Brain pericyte (primary cell): ENCODE data around the gene NCKIPSD.
"Not testable (repeated sequence)": the region's sequence is repeated elsewhere in the genome, so short reads cannot be mapped to it uniquely, and the experiment has no call there.

Experiments used
- DNase-seq: peaks from one replicate; pipeline ENCODE4 v3.0.0-alpha.2; 2012; ENCODE audit warnings: low read depth, low spot score

Gene NCKIPSD

GRCh38 chr3:48685603-48686511 is at the start of gene NCKIPSD:
NCKIPSD (minus strand) TSS chr3:48685915; CDS start chr3:48685807, 108 bp downstream.
- no peak for DNase-seq

GRCh38 chr3:48735075-48735767 is 49.5 kb upstream of the NCKIPSD start:
- not testable (repeated sequence) for DNase-seq

DNA sequence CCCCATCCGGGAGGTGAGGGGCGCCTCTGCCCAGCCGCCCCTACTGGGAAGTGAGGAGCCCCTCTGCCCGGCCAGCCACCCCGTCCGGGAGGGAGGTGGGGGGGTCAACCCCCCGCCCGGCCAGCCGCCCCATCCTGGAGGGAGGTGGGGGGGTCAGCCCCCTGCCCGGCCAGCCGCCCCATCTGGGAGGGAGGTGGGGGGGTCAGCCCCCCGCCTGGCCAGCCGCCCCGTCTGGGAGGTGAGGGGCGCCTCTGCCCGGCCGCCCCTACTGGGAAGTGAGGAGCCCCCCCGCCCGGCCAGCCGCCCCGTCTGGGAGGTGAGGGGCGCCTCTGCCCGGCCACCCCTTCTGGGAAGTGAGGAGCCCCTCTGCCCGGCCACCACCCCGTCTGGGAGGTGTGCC is 48.8 kb upstream of the NCKIPSD start:
- not testable (repeated sequence) for DNase-seq

DNA sequence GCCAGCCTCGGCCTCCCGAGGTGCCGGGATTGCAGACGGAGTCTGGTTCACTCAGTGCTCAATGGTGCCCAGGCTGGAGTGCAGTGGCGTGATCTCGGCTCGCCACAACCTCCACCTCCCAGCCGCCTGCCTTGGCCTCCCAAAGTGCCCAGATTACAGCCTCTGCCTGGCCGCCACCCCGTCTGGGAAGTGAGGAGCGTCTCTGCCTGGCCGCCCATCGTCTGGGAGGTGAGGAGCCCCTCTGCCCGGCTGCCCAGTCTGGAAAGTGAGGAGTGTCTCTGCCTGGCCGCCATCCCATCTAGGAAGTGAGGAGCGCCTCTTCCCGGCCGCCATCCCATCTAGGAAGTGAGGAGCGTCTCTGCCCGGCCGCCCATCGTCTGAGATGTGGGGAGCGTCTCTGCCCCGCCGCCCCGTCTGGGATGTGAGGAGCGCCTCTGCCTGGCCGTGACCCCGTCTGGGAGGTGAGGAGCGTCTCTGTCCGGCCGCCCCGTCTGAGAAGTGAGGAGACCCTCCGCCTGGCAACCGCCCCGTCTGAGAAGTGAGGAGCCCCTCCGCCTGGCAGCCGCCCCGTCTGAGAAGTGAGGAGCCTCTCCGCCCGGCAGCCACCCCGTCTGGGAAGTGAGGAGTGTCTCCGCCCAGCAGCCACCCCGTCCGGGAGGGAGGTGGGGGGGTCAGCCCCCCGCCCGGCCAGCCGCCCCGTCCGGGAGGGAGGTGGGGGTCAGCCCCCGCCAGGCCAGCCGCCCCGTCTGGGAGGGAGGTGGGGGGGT is 48.2 kb upstream of the NCKIPSD start:
- not testable (repeated sequence) for DNase-seq

- no peak for DNase-seq
Observed at GRCh38 chr3:48727511-48727910, 41.8 kb upstream of the NCKIPSD start.

GRCh38 chr3:48725185-48725855 is 39.6 kb upstream of the NCKIPSD start:
- DNase-seq, result not testable (repeated sequence)

- no peak for DNase-seq
Observed at GRCh38 chr3:48723725-48724124, 38.0 kb upstream of the NCKIPSD start.

DNA sequence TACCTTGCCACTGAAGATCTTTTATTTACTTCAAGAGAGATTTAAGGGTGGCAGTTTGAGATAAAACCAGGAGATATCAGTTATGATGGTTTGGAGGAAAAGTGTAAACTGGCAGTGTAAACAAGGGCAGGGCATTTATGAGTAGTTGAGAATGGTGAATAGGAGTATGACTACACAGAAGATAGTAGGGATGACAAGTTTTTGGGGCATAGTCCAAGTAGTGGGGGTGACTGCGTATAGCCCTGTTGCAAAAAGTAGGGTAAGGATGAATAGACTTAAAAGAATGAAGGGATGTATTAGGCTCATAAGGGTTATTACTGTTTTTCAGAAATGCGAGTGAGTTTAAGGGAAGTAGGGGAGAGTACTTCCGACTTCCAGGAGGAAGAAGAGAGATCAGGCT is 37.6 kb upstream of the NCKIPSD start:
- DNase-seq, result not testable (repeated sequence)

DNA sequence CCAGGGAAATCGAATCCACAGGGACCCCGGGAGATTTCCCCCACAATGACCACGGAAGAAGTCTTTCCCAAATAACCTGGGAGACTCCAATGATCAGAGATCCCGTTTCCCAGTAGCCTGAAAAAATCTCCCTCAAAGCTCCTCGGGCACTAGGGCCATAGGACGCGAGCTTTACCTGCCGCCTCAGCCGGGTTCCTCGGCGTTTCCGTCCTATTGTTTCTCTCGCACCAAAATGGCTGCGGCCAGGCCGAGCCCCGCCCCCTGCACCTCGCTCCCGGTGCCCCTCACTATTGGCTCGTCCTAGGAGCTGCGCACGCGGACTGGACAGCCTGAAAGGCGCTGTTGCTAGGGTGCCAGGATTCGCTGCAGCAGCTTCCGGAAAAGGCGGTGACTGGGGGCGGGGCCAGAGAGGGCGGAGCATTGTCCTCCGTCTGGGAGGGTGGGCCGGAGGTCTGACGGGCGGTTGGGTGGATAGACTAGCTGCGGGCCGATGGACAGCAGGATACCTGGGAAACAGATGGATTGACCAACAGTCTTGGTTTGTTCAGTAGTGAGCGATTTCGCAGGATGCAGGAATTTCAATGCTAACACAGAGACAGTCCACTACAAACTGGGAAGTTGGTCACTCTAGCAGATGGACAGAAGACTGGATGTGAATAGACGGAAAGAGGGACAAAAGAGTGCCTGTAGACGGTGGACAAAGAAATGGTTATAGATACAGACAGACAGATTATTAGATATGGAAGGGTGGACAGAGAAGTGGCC is 31.4 kb upstream of the NCKIPSD start, which contains the start of gene IP6K2:
IP6K2 (minus strand) TSS at position 240 of the 765 bp plus-strand sequence. CDS start 21,930 bp downstream, outside the sequence.
- peak; percentile 91 for DNase-seq

DNA sequence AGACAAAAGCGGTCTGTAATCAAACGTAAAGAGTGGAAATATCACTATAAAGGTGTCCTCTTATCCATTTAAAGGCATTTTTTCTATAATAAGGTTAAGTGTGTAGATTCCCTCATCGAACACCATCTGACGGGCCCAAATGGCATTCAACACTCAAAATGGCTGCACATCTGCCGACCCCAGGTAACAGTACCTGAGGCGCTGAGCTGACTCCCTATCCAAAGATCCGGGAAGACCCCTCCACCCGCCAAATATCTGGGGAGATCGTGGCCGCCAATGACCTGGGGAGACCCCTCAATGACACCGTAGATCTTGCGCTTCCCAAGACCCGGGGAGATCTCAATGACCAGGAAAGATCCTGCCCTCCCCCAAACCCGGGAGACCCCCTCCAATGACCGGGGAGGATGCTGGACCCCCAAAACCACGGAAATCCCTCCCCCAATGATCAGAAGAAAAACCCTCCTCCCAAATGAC is 30.8 kb upstream of the NCKIPSD start:
- DNase-seq, result no peak

DNA sequence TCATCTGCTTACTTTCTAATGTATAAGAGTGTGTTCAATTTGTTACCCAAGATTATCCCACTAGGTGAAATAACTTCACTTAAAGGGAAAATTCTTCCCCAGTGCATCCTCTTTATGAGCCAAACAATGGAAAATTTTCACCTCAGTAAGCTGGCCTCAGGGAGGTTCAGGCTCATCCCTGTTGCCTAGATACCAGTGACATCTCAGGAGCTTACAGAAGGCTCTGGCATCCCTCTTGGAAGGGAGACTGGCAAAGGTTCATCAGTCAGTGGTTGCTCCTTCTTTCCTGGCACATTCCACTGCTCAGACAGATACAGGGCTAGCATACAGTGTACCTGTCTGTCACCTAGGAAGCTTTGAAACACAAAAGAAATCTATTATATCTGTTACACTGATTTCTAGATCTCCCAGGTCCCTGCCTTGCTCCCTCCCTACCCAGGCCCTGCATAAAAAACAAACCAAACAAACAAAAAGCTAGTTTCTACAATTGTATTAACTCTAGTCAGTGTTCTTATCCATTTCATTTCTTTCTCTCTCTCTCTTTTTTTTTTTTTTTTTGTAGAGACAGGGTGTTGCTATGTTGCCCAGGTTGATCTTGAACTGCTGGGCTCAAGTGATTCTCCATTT is 29.6 kb upstream of the NCKIPSD start:
- no peak for DNase-seq

DNA sequence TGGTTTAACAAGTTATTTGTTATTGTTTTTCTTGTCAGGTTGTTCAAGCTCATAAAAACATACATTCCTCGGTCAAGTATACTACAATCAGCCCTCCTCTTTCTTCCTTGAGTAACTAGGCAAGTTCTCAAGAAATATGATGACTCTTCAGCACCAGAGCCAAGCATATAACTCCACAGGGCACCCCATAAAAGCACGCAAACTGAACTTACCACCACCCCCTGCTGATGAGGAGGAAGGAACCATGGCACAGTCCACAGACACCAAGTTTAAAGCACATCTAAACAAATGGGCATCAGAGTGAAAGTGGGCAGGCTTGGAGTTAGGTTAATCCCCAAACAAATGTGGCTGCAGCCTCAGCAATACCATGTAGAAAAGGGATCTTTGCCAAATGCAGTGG is 26.0 kb upstream of the NCKIPSD start:
- peak; percentile 17 for DNase-seq

DNA sequence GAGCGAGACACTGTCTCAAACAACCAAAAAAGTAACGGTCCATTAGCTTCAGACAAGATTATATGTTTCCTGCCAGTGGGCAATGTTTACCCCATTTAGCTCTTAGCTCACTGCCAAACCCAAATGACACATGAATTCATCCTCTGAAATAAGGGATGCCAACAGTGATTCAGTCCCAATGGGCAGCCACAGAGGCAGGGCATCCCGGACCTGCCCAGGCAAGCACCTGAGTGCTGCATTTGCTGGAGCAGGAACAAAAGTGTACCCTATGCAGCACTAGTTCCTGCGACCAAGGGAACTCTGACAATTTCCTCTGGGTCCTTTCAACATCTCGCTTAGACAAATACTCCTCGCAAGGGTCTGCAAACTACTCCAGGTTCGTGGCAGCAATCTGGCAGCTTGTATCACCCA is 23.3 kb upstream of the NCKIPSD start:
- DNase-seq, result no peak

DNA sequence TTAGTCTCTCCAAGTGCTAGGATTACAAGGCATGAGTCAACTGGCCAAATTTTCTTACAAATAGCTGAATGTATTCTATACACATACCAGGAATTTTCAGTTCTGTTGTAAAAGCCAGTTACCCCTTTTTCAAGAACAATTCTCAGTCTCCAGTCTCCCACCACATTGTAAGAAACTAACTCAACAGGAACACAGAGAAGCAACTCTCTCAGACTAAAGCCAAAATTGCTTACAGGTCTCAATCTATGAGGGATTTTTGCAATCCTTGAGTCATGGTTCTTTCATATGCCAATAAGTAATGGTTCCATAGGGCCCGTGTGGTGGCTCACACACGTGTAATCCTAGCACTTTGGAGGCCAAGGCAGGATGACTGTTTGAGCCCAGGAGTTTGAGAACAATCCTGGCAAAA is 22.8 kb upstream of the NCKIPSD start:
- no peak for DNase-seq

- no peak for DNase-seq
Observed at GRCh38 chr3:48707157-48707556, 21.4 kb upstream of the NCKIPSD start.

- DNase-seq, result no peak
Observed at GRCh38 chr3:48702320-48702920, 16.7 kb upstream of the NCKIPSD start.

DNA sequence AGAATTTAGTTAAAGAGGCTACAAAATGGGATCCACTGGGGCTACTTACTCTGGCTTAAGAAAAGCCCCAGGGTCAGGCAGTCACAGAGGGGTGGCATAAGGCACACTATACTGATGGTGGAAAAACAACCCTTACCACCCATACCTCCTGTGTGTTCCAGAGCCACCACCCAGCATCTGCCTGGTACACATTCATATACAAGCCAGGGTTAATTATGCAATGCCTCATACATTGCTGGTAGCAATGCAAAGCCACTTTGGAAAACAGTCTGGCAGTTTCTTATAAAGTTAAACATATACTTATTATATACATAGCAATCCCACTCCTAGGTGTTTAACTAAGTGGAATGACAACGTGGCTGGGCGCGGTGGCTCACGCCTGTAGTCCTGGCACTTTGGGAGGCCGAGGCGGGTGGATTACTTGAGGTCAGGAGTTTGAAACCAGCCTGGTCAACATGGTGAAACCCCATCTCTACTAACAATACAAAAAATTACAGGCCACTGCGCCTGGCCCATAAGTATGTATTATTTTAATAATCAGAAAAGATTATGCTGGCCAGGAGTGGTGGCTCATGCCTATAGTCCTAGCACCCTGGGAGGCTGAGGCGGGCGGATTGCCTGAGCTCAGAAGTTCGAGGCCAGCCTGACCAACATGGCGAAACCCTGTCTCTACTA is 15.2 kb upstream of the NCKIPSD start:
- no peak for DNase-seq

GRCh38 chr3:48698891-48699290 is 13.2 kb upstream of the NCKIPSD start:
- DNase-seq, result no peak

- no peak for DNase-seq
Observed at GRCh38 chr3:48697952-48698351, 12.2 kb upstream of the NCKIPSD start.
